Effector CD8-positive, alpha-beta T cell (primary cell): Measurements from ENCODE around the gene OGG1.
A peak's percentile ranks its signal among the peaks of the same experiment; 100 is the strongest.

Experiments
- DNase-seq: peaks from one replicate; lab custom pipeline; 2025; lab: John Stamatoyannopoulos, UW
- total RNA-seq, 4 experiments: gene quantifications; one replicate each; lab custom pipeline; 2026; lab: John Stamatoyannopoulos, UW

OGG1 gene
- total RNA-seq = 14.0 to 23.2 (median 16.5) reads per million in 4 experiments

DNA sequence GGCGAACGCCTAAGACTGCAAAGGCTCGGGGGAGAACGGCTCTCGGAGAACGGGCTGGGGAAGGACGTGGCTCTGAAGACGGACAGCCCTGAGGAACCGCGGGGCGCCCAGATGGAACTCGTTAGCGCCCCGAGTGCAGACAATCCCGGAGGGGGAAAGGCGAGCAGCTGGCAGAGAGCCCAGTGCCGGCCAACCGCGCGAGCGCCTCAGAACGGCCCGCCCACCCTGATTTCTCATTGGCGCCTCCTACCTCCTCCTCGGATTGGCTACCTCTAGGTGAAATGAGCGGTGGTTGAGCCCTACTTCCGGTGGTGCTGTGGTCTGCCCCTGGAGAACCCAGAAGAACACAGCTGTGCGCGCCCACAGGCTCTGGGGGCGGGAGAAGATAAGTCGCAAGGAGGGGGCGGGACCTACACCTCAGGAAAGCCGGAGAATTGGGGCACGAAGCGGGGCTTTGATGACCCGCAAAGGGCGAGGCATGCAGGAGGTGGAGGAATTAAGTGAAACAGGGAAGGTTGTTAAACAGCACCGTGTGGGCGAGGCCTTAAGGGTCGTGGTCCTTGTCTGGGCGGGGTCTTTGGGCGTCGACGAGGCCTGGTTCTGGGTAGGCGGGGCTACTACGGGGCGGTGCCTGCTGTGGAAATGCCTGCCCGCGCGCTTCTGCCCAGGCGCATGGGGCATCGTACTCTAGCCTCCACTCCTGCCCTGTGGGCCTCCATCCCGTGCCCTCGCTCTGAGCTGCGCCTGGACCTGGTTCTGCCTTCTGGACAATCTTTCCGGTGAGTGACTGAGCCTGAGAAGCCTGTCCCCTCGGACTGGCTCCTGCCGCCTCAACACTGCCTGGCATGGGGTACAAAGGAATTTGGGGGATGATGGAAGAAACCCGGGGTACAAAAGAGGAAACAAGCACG is at the start of gene OGG1:
OGG1 (plus strand) TSS at position 308 of the 911 bp plus-strand sequence; CDS start at position 643, 335 bp downstream.
- peak; percentile 92 for DNase-seq

DNA sequence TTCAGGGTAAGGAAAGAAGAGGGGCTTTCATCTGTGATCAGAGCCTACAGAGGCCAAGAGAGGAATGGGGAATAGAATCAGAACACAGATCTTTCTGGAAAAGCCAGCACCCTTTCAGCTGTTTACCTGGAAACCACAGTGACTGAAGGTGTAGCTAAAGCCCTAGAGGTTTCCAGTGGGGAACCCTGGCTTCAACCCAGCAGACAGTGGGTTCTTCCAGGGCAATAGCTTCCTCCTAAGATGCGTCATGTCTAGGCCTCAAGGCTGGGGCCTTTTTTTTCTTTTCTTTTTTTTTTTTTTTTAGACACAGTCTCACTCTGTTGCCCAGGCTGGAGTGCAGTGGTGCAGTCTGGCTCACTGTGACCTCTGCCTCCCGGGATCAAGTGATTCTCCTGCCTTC is 49.2 kb upstream of the OGG1 start:
- no peak for DNase-seq

DNA sequence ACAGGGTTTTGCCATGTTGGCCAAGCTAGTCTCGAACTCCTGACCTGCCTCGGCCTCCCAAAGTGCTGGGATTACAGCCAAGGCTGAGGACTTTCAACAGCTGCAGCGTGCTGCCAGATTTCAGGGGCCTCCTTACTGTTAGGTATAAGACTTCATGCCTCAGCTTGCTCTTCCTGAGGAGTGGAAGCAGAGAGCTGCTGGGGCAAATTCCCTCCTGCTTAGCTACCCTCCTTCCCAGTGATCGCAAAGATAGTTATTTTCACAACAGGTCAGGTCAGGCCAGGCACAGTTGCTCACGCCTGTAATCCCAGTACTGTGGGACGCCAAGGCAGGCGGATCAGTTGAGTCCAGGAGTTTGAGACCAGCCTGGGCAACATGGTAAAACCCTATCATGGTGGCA is 48.7 kb upstream of the OGG1 start:
- no peak for DNase-seq

DNA sequence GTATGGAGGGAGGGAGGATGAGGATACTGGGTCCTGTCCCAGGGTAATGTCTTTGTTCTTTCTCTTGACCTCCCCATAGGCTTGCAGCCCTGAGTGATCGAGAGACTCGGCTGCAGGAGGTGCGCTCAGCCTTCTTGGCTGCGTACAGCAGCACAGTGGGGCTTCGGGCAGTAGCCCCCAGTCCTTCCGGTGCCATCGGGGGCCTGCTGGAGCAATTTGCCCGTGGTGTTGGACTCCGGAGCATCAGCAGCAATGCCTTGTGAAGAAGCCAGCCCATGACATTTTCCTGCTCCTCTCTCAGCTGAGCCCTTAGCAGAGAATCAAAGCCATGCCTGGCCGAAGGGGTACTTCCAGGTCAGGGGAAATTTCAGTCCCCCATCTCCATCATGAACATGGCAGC is 48.0 kb upstream of the OGG1 start:
- DNase-seq = no peak

DNA sequence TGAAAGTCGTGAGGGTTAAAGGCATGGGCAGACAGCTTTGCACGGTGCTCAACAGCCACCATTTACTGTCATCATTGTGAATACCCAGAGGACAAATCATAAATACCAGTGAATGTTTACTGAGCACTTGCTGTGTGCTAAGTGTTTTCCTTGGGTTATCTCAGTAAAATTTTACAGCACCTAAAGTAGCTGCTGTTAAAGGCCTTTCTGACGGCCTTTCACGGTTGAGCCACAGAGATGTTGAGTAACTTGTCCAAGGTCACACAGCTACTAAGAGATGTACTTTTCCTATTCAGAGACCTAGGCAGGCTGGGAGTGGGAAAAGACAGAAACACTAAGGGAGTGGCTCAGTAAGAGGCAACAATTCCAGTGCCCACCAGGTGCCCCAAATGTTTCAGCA is 46.5 kb upstream of the OGG1 start:
- no peak for DNase-seq

DNA sequence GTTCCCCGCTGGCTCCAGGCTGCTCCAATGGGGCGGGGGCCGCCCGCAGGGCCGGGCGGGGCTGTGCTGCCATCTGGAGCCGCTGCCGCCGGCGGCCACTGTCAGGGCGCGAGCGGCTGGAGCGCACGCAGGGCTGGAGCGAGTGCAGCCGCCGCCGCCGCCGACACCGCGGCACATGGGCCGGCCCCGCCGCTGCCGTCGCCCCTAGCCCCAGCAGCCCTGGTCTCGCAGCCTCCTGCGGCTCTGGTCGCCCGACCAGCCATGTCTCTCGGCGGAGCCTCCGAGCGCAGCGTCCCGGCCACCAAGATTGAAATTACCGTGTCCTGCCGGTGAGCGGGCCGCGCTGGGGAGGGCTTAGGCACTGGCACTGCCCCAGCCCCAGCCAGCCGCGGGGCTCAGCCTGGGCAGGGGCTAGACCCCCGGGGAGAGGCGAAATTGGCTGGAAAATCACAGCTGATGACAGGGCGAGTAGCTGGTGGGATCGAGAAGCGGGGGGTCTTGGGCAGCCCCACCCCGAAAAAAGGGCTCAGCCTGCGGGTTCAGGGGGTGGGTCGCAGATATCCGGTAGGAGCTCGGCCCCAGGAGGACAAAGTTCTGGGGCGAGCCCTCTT is 45.9 kb upstream of the OGG1 start, which contains the start of gene CPNE9:
CPNE9 (plus strand) TSS at position 98 of the 611 bp plus-strand sequence; CDS start at position 262, 164 bp downstream.
- DNase-seq = no peak

DNA sequence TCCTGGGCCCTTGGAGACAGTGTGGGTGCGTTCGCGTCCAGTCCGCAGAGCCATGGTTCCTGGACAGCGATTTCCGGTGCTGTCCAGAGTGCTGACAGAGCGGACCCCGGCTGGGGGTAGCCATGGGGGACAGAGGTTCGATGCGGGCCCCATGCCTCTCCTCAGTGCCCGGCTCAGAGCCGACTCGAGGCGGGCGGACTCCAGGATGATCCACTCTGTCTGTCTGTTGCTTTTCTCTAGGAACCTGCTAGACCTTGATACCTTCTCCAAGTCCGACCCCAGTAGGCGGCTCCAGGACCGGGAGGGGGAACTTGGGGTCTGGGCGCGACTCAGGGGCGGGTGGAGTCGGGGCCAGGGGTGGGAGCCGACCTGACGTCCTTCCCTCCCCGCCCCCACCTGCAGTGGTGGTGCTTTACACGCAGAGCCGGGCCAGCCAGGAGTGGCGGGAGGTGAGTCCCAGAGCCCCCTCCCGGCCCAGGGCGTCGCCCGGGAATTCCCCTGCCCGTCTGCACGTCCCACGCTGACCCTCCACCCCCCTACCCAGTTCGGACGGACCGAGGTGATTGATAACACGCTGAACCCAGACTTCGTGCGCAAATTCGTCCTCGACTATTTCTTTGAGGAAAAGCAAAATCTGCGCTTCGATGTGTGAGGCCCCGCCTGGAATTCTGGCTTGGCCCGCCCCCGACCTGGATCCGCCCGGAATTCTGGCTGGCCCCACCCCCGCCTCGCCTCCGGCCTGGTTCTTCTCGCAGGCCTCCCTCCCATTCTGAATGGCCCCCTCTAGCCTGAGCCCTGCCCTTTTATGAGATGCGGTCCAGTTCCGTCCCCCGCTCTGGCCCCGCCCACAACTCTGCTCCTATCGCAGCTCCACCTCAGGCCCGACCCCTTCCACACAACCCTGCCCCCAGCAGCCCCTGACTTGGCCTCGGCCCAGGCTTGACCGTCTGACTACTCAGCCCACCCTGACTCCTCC is 45.1 kb upstream of the OGG1 start:
- DNase-seq = no peak

DNA sequence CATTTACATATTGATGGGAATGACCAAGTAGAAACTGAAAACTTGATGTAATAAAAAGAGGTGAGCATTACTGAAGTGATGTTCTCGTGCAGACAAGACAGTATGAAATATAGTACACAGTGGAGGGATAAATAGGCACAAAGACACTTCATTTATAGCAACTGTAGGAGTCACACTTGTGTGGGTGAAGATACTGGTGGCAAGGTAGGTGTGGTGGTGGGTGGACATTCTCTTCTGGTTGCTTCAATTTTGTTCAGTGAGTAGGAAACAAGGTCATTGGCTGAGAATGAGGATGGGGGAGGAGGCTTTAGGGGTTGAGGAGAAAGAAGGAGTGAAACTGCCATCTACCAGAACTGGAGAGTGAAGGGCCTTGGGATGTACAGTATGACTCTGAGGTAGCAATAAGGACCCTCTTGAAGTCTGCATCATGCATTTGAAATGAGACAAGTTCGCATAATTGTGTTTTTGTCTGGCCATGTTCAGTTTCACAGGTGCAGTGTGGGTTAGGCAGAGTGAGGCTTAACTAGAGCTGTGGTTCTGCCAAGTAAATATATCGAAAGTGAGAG is 39.5 kb upstream of the OGG1 start:
- DNase-seq = no peak

DNA sequence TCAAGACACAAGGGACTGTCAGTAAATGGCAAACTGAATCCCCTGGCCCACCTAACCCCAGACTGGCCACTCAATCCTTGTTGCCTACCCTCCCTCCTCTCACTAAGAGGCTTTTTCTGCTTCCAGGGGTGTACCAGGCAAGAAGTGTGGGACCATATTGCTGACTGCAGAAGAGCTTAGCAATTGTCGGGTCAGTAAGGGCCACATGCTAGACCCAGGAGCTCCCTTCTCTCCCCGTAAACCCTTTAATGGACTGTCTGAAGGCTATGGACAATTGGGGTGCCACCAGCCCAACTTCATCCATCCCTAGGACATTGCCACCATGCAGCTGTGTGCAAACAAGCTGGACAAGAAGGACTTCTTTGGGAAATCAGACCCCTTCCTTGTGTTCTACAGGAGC is 37.3 kb upstream of the OGG1 start:
- no peak for DNase-seq

DNA sequence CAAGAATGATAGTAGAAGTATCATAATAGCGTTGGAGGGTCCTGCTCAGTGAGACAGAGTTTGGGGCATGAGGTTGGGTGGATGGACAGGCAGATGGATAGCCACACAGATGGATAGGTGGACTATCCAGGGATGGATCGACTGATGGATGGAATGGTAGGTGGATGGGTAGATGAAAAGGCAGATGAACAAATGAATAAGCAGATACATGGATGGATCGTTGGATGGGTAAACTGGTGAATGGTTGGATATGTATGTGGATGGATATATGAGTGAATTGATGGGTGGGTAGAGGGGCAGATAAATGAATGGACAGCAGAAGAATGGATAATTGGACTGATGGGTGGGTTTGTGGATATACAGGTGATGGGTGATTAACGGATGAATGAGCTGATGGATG is 36.6 kb upstream of the OGG1 start:
- no peak for DNase-seq

DNA sequence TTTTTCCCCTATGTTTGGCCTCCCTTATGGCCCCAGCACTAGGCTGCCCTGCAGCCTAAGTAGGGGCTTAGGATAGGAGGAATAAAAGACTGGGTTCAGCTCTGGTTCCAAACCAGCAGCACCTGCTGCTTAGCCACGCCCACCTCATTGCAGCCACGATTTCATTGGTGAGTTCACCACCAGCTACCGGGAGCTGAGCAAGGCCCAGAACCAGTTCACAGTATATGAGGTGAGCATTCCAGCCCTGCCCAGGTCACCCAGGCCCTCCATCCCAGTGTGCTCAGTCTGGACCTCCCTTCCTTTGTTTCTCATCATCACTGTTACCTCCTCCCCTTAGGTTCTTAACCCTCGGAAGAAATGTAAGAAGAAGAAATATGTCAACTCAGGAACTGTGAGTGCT is 34.6 kb upstream of the OGG1 start:
- no peak for DNase-seq

DNA sequence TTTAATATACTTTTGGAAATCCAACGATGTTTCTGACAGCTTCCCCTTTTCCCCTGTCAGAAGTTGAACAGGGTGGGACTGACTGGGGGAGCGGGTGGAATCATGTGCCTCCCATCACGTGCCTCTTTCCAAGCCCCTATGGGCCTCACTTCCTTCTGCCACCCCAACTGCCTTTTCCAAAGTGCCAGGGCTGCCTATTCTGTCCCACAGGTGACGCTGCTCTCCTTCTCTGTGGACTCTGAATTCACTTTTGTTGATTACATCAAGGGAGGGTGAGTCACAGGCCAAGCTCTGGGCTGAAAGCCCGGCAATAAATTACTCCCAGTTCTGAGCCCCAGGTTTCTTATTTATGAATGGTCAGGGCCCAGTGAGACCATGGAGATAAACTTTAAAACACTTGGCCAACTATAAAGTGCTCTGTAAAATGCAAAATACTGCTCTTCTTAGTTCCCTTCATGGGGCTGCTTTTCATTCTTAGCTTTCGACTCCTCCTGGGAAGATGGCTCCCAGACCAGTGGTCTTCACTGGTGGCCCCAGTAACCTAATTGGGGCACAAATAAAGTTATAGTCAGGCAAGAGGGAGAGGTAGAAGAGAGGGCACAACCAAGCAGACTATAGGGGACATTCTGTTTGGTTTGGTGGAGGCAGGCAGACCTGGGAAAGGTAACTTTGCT is 33.9 kb upstream of the OGG1 start:
- DNase-seq = no peak

DNA sequence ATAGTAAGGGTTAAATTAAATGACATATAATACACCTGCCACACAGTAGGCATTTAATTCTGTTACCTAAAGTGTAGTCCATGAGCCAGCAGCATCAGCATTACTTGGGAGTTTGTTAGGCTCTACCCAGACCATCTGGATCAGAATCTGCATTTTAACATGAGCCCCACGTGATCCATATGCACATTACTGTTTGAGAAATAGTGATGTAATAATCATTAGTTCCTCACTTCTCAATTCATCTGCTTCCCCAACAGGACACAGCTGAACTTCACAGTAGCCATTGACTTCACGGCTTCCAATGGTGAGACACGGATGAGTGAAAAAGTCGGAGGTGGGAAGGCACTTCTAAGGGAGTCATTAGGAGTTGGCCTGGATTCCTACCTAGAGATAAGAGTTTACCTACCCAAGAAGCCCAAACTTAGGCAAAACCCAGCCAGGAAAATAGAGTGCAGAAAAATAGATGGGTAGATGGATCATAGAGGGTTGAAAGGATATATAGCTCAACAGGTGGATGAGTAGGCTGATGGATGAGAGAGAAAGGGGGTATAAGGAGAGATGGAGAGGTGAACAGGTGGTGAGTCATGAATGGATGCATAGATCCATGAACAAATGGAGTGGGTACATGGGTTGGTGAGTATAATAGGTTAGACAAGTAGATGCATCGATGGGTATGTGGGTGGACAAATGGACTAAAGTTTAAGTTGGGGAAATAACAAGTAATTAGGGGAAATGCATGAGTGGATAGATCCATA is 32.8 kb upstream of the OGG1 start:
- DNase-seq = no peak

DNA sequence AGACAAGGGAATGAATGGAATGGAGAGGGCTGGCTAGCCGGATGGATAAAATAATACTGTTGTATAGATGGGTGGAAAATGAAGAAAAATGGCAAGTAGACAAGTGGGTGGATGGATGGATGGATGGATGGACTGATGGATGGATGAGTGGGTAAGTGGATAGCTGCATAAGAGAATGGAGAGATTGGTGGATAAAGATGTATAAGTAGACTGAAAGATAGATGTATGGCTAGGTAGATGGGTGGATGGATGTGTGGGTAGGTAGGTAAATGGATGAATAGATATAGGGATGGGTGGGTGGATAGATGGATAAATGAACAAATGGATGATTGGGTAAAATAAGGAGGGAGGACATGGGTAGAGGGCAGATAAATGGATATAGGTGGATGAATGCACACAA is 32.2 kb upstream of the OGG1 start:
- no peak for DNase-seq

DNA sequence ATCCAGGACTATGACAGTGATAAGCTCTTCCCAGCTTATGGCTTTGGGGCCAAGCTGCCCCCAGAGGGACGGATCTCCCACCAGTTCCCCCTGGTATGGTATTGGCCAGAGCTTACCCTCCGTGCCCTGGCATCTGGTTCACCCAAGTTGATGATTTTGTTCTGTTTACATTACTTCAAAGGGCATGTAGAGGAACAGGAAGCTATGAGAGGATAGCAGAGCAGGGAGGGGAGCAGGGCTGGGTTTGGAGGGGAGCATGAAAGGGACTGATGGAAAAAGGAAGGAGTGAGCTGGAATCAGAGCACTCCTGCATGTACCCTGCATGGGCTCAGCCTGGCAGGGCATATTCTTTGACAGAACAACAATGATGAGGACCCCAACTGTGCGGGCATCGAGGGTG is 31.6 kb upstream of the OGG1 start:
- no peak for DNase-seq

DNA sequence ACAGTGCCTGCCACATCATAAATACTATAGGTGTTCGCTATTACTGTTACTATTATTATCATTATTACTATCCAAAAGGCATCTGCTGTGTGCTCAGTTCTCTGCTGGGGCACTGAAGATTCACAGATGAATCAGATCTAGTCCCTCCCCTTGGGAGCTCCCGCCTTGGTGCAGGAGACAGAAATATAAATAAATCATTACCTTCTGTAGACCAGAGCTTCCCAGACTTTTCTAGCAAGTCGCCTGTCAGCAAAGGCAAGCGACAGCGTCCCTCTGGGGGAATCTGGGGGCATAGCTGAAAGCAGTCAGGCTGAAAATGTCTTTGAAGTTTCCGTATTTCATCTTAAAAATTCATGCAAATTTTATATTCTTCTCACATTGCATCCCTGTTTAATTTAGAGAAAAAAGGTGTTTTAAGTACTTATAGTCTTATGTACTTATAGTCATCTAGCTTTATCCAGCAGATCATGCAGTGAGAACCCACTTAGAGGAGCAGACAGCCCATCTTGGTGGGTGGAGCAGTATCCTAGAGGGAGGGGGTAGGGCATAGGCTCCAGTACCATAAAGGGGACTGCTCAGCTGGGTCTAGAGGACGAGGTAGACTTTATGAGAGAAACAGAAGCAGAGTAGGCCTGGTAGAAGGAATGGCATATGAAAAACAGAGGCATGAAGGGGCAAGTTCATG is 28.6 kb upstream of the OGG1 start:
- no peak for DNase-seq

DNA sequence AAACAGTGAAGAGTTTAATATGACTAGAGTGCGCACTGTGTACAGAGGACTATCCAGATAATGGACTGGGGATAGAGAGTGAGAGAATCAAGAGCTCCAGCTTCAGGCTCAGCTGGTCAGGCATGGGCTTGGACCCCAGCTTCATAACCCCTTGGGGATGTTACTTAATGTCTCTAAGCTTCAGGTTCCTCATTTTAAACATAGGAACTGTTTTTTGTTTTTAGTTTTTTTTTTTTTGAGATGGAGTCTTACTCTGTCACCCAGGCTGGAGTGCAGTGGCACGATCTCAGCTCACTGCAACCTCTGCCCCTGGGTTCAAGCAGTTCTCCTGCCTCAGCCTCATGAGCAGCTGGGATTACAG is 28.1 kb upstream of the OGG1 start:
- no peak for DNase-seq

DNA sequence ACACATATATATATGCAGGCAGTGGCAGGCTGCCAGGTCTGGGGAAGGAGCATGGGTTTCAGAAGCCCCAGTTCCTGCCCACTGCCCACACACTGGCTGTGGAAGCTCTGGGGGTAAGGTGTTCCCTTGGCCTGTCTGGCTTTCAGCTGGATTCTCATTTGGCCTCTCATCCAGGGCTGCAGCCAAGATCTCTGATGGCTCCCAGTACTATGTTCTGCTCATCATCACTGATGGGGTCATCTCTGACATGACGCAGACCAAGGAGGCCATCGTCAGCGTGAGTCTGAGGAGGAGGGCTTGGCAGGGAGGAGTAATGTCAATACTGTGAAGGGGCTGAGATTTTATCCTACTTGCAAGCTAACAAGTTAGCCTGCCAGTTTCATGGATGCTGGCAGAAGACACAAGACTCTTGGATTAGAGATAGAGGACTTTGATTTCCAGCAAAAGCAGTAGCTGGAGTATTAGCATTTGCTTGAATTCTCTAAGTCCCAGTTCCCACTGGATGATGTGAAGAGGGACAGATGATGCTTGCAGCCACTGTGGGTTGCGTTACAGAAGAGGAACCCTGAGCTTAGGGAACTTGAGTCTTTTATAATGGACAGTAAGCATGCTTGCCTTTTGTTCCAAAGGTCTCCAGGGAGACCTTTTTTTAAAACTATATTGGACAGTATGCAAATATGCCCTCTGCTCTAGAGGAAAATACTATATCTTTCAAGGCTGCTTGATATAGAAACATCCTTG is 23.8 kb upstream of the OGG1 start:
- no peak for DNase-seq

DNA sequence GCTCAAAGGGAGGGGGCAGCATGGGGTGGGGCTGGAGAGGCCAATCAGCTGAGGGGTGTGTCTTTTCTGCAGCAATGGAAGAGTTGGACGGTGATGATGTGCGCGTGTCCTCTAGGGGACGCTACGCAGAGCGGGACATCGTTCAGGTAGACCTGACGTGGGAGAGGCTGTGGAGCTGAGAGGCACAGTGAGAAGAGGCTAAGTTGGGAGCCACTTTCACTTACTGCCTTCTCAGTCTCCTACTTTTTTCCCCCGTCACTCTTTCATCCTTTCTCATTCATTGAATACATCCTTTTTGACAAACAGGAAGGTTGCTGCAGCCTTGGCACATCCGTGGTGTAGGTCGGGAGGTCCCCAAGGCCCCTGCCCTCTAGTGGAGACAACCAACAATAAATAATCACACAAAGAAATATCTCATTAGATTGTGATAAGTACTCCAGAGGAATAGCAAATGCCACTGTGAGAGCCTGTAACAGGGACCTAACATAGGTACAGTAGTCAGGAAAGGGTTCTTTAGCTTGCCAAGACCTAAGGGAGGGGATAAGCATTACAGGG is 22.6 kb upstream of the OGG1 start:
- DNase-seq = peak; percentile 17
